ENCODE measurements around the gene RAB28. TPM values are rescaled to one million over a fixed set of nuclear protein-coding genes. Genes with fewer than 3 reads are reported as not detected.
A peak's percentile ranks its signal among the peaks of the same experiment; 100 is the strongest.

RAB28 gene
- 25.4 TPM for polyA plus RNA-seq (2013, experiment 1 of 2)
- 32.5 TPM for polyA plus RNA-seq (2013, experiment 2 of 2)

- Histone ChIP-seq H3K27ac (ENCODE audit: low read depth, low read length, severe bottlenecking) (peak within 1 kb of the TSS; percentile 96), H3K36me3 (ENCODE audit: control insufficient read depth, insufficient read depth, low read length) (no peaks in the 10 kb centered on the region), H3K4me1 (ENCODE audit: control insufficient read depth, insufficient read depth, low read length, poor library complexity, severe bottlenecking) (peaks cover 5% of the 10 kb centered on the region), H3K4me3 (ENCODE audit: extremely low read depth, insufficient read depth, low read length, poor library complexity, severe bottlenecking) (peak within 1 kb of the TSS; percentile 82), H3K9me3 (ENCODE audit: control insufficient read depth, low read length) (peaks cover 4% of the 10 kb centered on the region)
- WGBS, 2 experiments (ENCODE audit: insufficient coverage in 2 of 2): 0% methylated on average over 28 to 34 of the region's 59 CpGs
Measured at GRCh38 chr4:13484122-13484748, at the start of gene RAB28. TSS of gene RAB28 (minus strand) at chr4:13484340.

- Histone ChIP-seq H3K36me3 (ENCODE audit: control insufficient read depth, insufficient read depth, low read length) (no peaks in the 10 kb centered on the region), H3K9me3 (ENCODE audit: control insufficient read depth, low read length) (no peaks in the 10 kb centered on the region), H3K27ac (ENCODE audit: low read depth, low read length, severe bottlenecking) (no peak overlapping the region), H3K4me3 (ENCODE audit: extremely low read depth, insufficient read depth, low read length, poor library complexity, severe bottlenecking) (no peak overlapping the region), H3K4me1 (ENCODE audit: control insufficient read depth, insufficient read depth, low read length, poor library complexity, severe bottlenecking) (peaks cover 19% of the 10 kb centered on the region)
- WGBS, 2 experiments (ENCODE audit: insufficient coverage in 2 of 2): 74 to 82% methylated on average over 3 to 5 of the region's 8 CpGs
Measured at GRCh38 chr4:13531625-13531998, 47.5 kb upstream of the RAB28 start.

DNA sequence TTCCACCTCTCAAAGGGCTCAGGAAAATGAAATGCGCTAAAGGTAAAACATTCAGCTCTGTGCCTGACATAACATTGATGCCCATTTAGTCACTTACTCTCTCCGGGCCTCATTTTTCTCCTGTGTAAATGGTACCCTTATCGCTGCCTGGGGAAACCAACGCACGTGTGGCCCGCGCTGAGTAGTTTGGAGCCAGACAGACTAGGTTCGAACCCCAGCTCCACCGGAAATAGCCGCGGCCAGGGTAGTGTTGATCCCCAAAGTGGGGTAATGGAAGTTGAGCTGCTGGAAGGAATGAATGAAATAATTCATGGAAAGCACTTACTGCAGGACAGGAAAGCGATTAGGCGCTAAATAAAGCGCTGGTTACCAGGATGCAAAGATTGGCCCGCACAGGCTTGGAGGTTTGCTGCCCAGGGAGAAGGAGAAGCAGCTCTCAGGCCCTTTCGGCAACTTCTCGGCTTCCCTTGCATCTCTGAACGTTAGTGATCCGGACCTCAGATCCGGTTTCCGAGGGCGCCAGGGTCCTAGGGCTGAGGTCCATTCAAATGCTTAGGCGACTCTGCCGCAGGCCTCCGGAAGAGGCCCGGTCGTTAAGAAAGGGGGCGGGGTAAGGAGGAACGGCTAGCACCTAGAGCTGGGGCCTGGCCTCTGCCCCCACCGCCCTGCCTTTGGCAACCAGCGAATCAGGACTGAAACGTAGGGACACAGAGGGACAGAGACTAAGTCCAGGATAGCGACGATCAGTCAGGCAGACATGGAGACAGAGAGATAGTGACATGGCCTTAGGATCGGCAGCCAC is 46.9 kb upstream of the RAB28 start:
- 36% methylated on average over 33 to 34 of the region's 35 CpGs for WGBS, 2 experiments (ENCODE audit: insufficient coverage in 2 of 2)
- Histone ChIP-seq H3K9me3 (ENCODE audit: control insufficient read depth, low read length) (no peaks in the 10 kb centered on the region), H3K36me3 (ENCODE audit: control insufficient read depth, insufficient read depth, low read length) (no peaks in the 10 kb centered on the region), H3K27ac (ENCODE audit: low read depth, low read length, severe bottlenecking) (no peak overlapping the region), H3K4me1 (ENCODE audit: control insufficient read depth, insufficient read depth, low read length, poor library complexity, severe bottlenecking) (peaks cover 19% of the 10 kb centered on the region), H3K4me3 (ENCODE audit: extremely low read depth, insufficient read depth, low read length, poor library complexity, severe bottlenecking) (no peak overlapping the region)

GRCh38 chr4:13529128-13529919 is 45.2 kb upstream of the RAB28 start:
- H3K4me3 ChIP-seq (ENCODE audit: extremely low read depth, insufficient read depth, low read length, poor library complexity, severe bottlenecking): no peak overlapping the region
- 84 to 91% methylated on average over 23 to 37 of the region's 37 CpGs for WGBS, 2 experiments (ENCODE audit: insufficient coverage in 2 of 2)
- peaks cover 14% of the 10 kb centered on the region for H3K4me1 ChIP-seq (ENCODE audit: control insufficient read depth, insufficient read depth, low read length, poor library complexity, severe bottlenecking)
- no peaks in the 10 kb centered on the region for H3K9me3 ChIP-seq (ENCODE audit: control insufficient read depth, low read length)
- H3K27ac ChIP-seq (ENCODE audit: low read depth, low read length, severe bottlenecking): no peak overlapping the region
- H3K36me3 ChIP-seq (ENCODE audit: control insufficient read depth, insufficient read depth, low read length): no peaks in the 10 kb centered on the region

GRCh38 chr4:13528821-13529127 is 44.6 kb upstream of the RAB28 start:
- H3K27ac ChIP-seq (ENCODE audit: low read depth, low read length, severe bottlenecking): no peak overlapping the region
- no peaks in the 10 kb centered on the region for H3K9me3 ChIP-seq (ENCODE audit: control insufficient read depth, low read length)
- H3K4me1 ChIP-seq (ENCODE audit: control insufficient read depth, insufficient read depth, low read length, poor library complexity, severe bottlenecking): peaks cover 10% of the 10 kb centered on the region
- WGBS, 2 experiments (ENCODE audit: insufficient coverage in 2 of 2): 83 to 94% methylated on average over 2 of the region's 5 CpGs
- H3K4me3 ChIP-seq (ENCODE audit: extremely low read depth, insufficient read depth, low read length, poor library complexity, severe bottlenecking): no peak overlapping the region
- H3K36me3 ChIP-seq (ENCODE audit: control insufficient read depth, insufficient read depth, low read length): no peaks in the 10 kb centered on the region

- Histone ChIP-seq H3K36me3 (ENCODE audit: control insufficient read depth, insufficient read depth, low read length) (no peaks in the 10 kb centered on the region), H3K9me3 (ENCODE audit: control insufficient read depth, low read length) (no peaks in the 10 kb centered on the region), H3K27ac (ENCODE audit: low read depth, low read length, severe bottlenecking) (no peak overlapping the region), H3K4me1 (ENCODE audit: control insufficient read depth, insufficient read depth, low read length, poor library complexity, severe bottlenecking) (peaks cover 10% of the 10 kb centered on the region), H3K4me3 (ENCODE audit: extremely low read depth, insufficient read depth, low read length, poor library complexity, severe bottlenecking) (no peak overlapping the region)
- WGBS, 2 experiments (ENCODE audit: insufficient coverage in 2 of 2): 81 to 87% methylated on average over 23 to 24 of the region's 35 CpGs
Measured at GRCh38 chr4:13527981-13528820, 44.1 kb upstream of the RAB28 start.

DNA sequence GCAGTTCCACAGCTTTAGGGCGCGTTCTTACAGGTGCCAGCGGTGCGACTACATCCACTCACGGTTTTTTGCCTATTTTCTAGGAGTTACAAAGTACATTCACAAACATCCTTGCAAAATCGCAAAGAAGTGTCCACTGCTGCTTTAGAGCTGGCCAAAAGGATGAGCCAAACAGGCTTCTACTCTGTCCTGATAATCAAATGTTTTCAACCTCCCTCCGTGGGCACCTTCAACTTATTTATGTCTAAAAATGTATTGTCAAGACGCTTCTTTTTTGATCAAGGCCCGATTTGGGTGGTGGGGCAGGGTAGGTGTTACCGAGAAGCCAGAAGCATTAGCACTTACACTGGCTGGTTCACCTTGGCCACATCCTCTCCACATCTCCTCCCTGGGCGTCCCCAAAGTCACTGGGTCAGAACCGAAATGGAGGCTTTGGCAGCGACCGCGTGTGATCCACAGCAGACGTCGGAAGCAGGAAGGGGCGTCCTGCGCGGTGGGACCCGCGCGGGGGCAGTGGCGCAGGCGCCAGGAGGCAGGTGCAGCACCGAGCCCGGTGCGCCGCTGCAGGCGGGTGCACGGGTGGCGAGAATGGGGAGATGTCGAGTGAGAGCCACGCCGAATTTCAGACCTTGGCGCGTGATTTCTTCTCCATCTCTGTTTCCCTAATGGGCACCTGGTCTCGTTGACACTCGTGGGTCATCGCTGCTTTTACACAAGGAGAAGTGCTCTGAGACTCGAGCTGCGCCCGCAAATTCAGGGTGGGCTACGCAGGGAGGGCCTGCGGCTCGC is 43.2 kb upstream of the RAB28 start:
- H3K36me3 ChIP-seq (ENCODE audit: control insufficient read depth, insufficient read depth, low read length): no peaks in the 10 kb centered on the region
- H3K9me3 ChIP-seq (ENCODE audit: control insufficient read depth, low read length): no peaks in the 10 kb centered on the region
- H3K4me1 ChIP-seq (ENCODE audit: control insufficient read depth, insufficient read depth, low read length, poor library complexity, severe bottlenecking): peaks cover 9% of the 10 kb centered on the region
- no peak overlapping the region for H3K27ac ChIP-seq (ENCODE audit: low read depth, low read length, severe bottlenecking)
- H3K4me3 ChIP-seq (ENCODE audit: extremely low read depth, insufficient read depth, low read length, poor library complexity, severe bottlenecking): no peak overlapping the region
- 87 to 92% methylated on average over 40 to 43 of the region's 46 CpGs for WGBS, 2 experiments (ENCODE audit: insufficient coverage in 2 of 2)

- H3K36me3 ChIP-seq (ENCODE audit: control insufficient read depth, insufficient read depth, low read length): no peaks in the 10 kb centered on the region
- no peak overlapping the region for H3K27ac ChIP-seq (ENCODE audit: low read depth, low read length, severe bottlenecking)
- H3K4me1 ChIP-seq (ENCODE audit: control insufficient read depth, insufficient read depth, low read length, poor library complexity, severe bottlenecking): peaks cover 6% of the 10 kb centered on the region
- no peak overlapping the region for H3K4me3 ChIP-seq (ENCODE audit: extremely low read depth, insufficient read depth, low read length, poor library complexity, severe bottlenecking)
- 100% methylated on average over 2 of the region's 3 CpGs; no CpG with 5 or more reads in 1 of the 2 experiments for WGBS, 2 experiments (ENCODE audit: insufficient coverage in 2 of 2)
- no peaks in the 10 kb centered on the region for H3K9me3 ChIP-seq (ENCODE audit: control insufficient read depth, low read length)
Measured at GRCh38 chr4:13526658-13527057, 42.5 kb upstream of the RAB28 start.

- H3K27ac ChIP-seq (ENCODE audit: low read depth, low read length, severe bottlenecking): no peak overlapping the region
- H3K4me3 ChIP-seq (ENCODE audit: extremely low read depth, insufficient read depth, low read length, poor library complexity, severe bottlenecking): no peak overlapping the region
- no peaks in the 10 kb centered on the region for H3K9me3 ChIP-seq (ENCODE audit: control insufficient read depth, low read length)
- no peaks in the 10 kb centered on the region for H3K36me3 ChIP-seq (ENCODE audit: control insufficient read depth, insufficient read depth, low read length)
- H3K4me1 ChIP-seq (ENCODE audit: control insufficient read depth, insufficient read depth, low read length, poor library complexity, severe bottlenecking): no peaks in the 10 kb centered on the region
- 84 to 93% methylated on average over 2 of the region's 4 CpGs for WGBS, 2 experiments (ENCODE audit: insufficient coverage in 2 of 2)
Measured at GRCh38 chr4:13525606-13526281, 41.6 kb upstream of the RAB28 start.

Measured in mesodermal cell (in vitro differentiated cells).